Measurements from ENCODE around the gene FCER2. TPM values are rescaled to one million over a fixed set of nuclear protein-coding genes. Genes with fewer than 3 reads are reported as not detected.
"Not testable (repeated sequence)": the region's sequence is repeated elsewhere in the genome, so short reads cannot be mapped to it uniquely, and the experiment has no call there.

The FCER2 gene
- total RNA-seq, 1 donor from 2014 or later, result not detected

- DNase-seq (ENCODE audit: extremely low read depth, low read depth, low spot score), result no peak
These were observed 47.5 kb downstream of the FCER2 start for GRCh38 chr19:7654401-7654800.

- no peak for DNase-seq (ENCODE audit: extremely low read depth, low read depth, low spot score)
These were observed 49.8 kb downstream of the FCER2 start for GRCh38 chr19:7652061-7652641.

GRCh38 chr19:7650148-7650547 is 51.8 kb downstream of the FCER2 start:
- DNase-seq (ENCODE audit: extremely low read depth, low read depth, low spot score), result no peak

- no peak for DNase-seq (ENCODE audit: extremely low read depth, low read depth, low spot score)
These were observed 53.5 kb downstream of the FCER2 start for GRCh38 chr19:7648265-7649014.

GRCh38 chr19:7647156-7647555 is 54.8 kb downstream of the FCER2 start:
- no peak for DNase-seq (ENCODE audit: extremely low read depth, low read depth, low spot score)

DNA sequence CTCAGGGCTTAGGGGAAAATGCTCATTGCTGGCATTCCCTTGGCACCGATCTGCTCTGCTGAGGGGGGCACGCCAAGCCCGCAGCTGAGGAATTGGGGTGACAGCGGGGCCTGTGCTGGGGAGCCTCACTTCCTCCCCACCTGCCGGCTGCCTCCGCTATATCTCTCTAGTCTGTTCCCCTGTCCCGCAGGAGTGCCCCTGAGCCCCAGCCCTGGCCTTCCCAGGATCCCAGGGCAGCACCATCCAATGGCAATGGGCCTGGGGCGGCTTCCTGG is 55.6 kb downstream of the FCER2 start:
- DNase-seq (ENCODE audit: extremely low read depth, low read depth, low spot score), result no peak

DNA sequence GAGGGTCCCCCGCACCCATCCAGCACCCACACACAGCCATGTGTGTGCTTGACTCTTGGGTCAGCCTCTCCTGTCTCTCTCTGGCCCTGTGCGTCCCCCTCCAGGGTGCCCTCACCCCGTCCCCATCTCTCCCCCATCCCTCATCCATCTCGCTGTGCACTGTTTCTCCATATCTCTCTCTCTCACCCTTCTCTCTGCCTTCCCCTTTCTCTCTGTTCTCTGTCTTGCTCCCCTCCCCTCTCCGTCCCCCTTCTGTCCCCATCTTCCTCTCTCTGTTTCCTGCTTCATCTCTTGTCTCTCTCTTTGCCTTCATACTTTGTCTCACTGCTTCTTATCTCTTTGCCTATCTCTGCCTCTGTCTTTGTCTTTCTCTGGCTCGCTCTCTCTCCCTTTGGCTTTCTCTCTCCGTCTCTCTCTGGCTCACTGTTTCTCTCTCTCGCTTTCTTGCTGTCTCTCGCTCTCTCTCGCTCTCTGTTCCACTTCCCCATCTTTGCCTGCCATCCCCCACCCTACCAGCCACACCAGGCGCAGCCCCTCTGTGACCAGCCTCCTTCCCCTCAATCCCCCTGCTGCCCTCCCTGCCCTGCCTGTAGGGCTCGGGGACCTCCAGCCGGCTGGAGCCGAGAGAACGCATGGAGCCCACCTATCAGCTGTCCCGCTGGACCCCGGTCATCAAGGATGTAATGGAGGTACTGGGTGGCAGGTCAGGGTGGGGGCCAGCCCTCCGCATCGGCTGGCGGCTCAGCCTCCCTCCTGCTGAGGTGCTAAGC is 56.1 kb downstream of the FCER2 start:
- no peak for DNase-seq (ENCODE audit: extremely low read depth, low read depth, low spot score)

GRCh38 chr19:7645163-7645562 is 56.8 kb downstream of the FCER2 start:
- no peak for DNase-seq (ENCODE audit: extremely low read depth, low read depth, low spot score)

GRCh38 chr19:7644550-7644877 is 57.4 kb downstream of the FCER2 start:
- no peak for DNase-seq (ENCODE audit: extremely low read depth, low read depth, low spot score)

DNA sequence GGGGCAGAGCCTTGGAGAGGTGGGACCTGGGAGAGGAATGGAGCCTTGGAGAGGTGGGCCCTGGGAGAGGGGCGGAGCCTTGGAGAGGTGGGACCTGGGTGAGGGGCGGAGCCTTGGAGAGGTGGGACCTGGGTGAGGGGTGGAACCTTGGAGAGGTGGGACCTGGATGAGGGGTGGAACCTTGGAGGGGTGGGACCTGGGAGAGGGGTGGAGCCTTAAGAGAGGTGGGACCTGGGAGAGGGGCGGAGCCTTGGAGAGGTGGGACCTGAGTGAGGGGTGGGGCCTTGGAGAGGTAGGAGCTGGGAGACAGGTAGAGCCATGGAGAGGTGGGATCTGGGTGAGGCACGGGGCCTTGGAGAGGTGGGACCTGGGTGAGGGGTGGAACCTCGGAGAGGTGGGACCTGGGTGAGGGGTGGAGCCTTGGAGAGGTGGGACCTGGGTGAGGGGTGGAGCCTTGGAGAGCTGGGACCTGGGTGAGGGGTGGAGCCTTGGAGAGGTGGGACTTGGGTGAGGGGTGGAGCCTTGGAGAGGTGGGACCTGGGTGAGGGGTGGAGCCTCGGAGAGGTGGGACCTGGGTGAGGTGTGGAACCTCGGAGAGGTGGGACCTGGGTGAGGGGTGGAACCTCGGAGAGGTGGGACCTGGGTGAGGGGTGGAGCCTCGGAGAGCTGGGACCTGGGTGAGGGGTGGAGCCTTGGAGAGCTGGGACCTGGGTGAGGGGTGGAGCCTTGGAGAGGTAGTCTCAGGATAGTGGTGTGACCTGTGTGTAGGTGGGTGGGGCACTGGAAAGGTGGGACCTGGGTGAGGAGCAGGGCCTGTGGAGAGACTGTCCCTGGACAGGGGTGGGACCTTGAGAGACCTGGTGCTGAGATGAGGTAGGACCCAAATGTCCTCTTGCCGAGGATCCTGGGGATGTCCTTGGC is 58.0 kb downstream of the FCER2 start:
- DNase-seq (ENCODE audit: extremely low read depth, low read depth, low spot score), result not testable (repeated sequence)

DNA sequence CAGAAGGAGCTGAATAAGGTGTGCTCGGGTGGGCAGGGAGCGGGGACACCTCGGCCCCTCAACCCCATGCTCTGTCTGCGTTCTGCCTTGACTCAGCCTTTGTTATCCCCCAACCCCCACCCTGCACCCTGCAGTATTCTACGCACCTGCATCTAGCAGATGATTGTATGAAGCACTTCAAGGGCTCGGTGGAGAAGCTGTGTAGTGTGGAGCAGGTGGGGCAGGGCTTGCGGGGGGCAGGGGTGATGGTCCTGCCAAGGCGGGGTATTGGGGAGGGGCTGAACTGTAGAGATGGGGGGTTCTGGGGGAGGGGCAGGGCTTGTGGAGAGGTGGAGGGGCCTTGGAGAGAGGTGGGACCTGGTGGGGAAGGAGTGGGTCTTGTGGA is 58.9 kb downstream of the FCER2 start:
- DNase-seq (ENCODE audit: extremely low read depth, low read depth, low spot score), result no peak

DNA sequence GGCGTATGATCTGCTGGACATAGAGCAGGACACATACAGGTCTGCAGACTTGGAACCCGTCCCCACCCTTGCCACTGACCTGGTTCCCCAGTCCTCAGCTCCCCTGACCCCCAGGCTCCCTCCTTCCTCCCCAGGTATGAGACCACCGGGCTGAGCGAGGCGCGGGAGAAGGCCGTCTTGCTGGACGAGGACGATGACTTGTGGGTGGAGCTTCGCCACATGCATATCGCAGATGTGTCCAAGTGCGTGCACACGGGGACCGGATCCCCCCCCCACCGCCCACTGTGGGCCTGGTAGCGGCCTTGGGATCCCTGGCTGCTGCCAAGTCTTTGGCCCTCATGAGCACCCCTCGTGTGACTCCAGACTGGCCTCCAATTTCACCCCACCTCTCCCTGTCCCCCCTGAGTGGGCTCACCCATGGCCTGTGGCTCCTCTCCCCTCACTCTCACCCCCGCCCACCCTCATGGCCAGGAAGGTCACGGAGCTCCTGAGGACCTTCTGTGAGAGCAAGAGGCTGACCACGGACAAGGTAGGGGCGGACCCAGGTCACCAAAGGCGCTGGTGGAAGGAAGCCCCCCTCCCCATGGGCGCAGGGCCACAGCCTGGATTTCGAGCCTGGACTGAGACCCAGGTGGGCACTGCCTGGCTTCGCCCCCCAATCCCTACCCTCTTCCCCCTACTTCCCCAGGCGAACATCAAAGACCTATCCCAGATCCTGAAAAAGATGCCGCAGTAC is 59.5 kb downstream of the FCER2 start:
- no peak for DNase-seq (ENCODE audit: extremely low read depth, low read depth, low spot score)

DNA sequence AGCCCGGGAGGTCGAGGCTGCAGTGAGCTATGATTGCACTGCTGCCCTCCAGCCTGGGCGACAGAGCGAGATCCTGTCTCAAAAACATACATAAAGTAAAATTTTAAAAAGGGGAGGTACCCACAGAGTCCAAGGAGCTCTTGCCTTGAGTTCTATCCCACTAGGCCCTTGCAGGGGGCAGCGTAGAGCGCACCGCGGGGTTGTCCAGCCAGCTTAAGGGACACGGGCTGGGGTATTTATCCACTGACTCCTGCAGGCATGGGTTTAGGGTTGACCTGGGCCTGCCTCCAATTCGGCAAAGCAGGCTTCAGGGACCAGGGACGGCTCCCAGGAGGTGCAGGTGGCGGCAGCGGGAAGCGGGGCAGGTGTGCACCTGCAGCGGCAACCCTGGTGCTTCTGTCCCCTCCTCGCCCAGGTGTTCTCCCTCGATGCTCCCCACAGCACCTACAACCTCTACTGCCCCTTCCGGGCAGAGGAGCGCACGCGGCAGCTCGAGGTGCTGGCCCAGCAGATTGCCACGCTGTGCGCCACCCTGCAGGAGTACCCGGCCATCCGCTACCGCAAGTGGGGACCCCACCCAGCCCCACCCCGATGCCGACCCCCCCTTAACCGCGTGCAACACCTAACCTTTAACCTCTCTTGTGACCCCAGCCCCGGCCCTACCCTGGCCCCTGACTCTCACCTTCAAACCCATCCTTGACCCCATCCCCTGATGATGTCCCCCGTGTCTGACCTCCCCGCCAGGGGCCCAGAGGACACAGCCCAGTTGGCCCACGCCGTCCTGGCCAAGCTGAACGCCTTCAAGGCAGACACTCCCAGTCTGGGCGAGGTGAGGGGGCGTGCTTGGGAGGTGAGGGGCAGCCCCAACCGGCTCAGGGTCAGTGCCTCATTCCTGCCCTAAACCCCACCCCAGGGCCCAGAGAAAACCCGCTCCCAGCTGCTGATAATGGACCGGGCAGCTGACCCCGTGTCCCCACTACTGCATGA is 60.3 kb downstream of the FCER2 start:
- no peak for DNase-seq (ENCODE audit: extremely low read depth, low read depth, low spot score)

GRCh38 chr19:7640803-7641202 is 61.1 kb downstream of the FCER2 start:
- DNase-seq (ENCODE audit: extremely low read depth, low read depth, low spot score), result no peak

DNA sequence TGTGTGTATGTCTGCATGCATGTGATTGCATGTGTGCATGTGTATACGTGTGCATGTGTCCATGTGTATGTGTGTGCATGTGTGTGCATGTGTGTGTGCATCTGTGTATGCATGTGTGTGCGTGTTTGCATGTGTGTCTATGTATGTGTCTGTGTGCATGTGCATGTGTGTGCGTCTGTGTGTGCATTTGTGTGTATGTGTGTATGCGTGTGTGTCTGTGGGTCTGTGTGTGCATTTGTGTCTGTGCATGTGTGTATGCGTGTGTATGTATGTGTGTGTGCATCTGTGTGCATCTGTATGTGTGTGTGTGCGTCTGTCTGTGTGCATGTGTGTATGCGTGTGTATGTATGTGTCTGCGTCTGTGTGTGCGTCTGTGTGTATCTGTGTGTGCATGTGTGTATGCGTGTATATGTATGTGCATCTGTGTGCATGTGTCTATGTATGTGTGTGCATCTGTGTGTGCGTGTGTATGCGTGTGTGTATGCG is 62.0 kb downstream of the FCER2 start:
- DNase-seq (ENCODE audit: extremely low read depth, low read depth, low spot score), result no peak

DNA sequence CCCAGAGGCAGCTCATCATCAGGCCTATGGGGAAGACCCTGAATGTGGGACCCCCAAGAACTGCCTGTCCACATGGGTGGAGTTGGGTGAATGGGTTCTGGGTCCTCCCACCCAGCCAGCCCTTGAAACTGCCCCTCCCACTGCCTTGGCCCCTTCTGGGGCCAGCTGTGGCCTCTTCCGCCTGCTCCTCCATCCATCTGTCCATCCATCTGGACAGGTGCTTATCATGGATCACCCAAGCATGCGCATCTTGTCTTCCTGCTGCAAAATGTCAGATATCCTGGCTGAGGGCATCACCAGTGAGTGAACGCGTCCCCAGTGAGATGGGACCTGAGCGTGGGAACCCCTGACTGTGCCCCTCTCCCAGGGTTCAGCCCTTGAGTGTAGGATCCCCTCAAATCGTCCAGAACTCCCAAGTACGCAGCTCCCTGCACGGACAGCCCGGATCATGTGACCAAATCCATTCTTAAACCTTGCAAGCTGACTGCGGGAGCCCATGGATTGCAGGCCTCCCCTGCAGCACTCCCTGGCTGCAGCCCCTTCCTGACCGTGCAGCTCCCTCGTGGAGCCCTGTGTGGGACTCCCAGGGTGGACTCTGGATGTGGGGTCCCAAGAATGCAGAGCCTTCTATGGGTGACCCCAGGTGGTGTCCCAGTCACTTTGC is 63.0 kb downstream of the FCER2 start:
- no peak for DNase-seq (ENCODE audit: extremely low read depth, low read depth, low spot score)

Measured in glomerular endothelial cell (primary cell).